ENCODE data around the gene KLHDC4. TPM values are rescaled to one million over a fixed set of nuclear protein-coding genes. Genes with fewer than 3 reads are reported as not detected.

Gene KLHDC4
- total and polyA plus RNA-seq, 2 donors from 2014 or later, result 25.0 to 42.2 TPM

DNA sequence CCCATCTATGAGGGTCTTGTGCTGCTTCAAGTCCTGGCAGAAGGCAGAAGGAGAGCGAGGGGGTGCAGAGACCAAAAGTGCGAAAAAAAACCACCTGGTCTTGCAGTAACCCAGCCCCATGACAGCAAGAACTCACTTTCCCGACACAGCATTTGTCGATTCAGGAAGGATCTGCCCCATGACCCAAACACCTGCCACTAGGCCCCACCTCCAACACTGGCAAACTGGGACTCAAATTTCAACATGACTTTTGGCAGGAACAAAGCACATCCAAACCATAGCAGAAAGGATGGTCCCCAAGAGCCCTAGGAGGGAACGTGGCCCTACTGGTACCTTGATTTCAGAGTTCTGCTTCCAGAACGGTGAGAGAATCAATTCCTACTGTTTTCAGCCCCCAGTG lies 34.7 kb upstream of the KLHDC4 start:
- H3K36me3 ChIP-seq (ENCODE audit: control insufficient read depth in 2 of 3, insufficient read depth in 3 of 3, low read length in 3 of 3), result no peaks in the 10 kb centered on the region
- H3K27ac ChIP-seq (ENCODE audit: low read depth in 2 of 2, low read length in 2 of 2), result no peak overlapping the region
- intact Hi-C loops (cut with DNase I), result no loop called here
- H3K4me1 ChIP-seq (ENCODE audit: control insufficient read depth in 2 of 3, insufficient read depth in 2 of 3, low read depth in 1 of 3, low read length in 3 of 3), result no peaks in the 10 kb centered on the region
- FAIRE-seq (no peak), DNase-seq (no peak)
- TF ChIP-seq, protein P1, sequence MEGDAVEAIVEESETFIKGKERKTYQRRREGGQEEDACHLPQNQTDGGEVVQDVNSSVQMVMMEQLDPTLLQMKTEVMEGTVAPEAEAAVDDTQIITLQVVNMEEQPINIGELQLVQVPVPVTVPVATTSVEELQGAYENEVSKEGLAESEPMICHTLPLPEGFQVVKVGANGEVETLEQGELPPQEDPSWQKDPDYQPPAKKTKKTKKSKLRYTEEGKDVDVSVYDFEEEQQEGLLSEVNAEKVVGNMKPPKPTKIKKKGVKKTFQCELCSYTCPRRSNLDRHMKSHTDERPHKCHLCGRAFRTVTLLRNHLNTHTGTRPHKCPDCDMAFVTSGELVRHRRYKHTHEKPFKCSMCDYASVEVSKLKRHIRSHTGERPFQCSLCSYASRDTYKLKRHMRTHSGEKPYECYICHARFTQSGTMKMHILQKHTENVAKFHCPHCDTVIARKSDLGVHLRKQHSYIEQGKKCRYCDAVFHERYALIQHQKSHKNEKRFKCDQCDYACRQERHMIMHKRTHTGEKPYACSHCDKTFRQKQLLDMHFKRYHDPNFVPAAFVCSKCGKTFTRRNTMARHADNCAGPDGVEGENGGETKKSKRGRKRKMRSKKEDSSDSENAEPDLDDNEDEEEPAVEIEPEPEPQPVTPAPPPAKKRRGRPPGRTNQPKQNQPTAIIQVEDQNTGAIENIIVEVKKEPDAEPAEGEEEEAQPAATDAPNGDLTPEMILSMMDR (IDR thresholded peaks at IDR 0.05; ENCODE audit: borderline replicate concordance, extremely low read depth, insufficient read depth), result no peak
- no peak overlapping the region for H3K9ac ChIP-seq (ENCODE audit: low read length in 3 of 3)
- no peak overlapping the region for H3K4me3 ChIP-seq (ENCODE audit: low read length in 3 of 3)
- H3K27me3 ChIP-seq (ENCODE audit: control insufficient read depth, insufficient read depth, low read length), result no peaks in the 10 kb centered on the region
- no peaks in the 10 kb centered on the region for H3K9me3 ChIP-seq (ENCODE audit: control insufficient read depth in 2 of 3, insufficient read depth in 1 of 3, low read length in 3 of 3)

- H3K4me3 ChIP-seq (ENCODE audit: low read length in 3 of 3), result no peak overlapping the region
- TF ChIP-seq, protein P1 (IDR thresholded peaks at IDR 0.05; ENCODE audit: borderline replicate concordance, extremely low read depth, insufficient read depth), result no peak
These were observed 29.6 kb upstream of the KLHDC4 start for GRCh38 chr16:87795336-87795735.

DNA sequence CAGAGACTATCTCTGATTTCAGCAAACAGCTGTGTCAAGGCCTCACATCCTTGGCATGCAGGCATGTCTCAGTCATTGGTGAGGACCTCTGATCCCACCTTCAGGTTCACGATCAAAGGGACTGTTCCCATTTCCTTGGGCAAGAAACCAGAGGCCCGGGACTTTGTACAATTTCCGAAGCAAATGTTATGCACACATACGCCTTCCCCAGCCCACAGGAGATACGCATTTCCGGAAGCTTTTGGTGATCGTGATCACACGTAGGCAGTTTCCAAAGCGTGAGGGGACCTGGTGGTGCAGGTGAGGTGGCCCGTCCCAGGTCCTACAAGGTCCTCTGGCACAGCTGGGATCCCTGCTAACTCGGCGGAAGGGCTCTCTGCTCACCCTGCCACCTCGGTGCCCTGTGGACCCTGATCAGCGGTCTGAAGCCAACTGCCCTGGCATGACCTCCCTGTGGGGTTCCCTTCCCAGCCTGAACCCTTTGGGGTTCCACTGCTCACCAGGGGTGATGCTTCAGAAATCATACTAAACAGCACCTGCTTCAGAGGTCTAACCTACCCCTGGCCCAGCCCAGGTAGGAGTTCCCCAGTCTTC lies 28.8 kb upstream of the KLHDC4 start:
- Histone ChIP-seq H3K9me3 (ENCODE audit: control insufficient read depth in 2 of 3, insufficient read depth in 1 of 3, low read length in 3 of 3) (no peaks in the 10 kb centered on the region), H3K27me3 (ENCODE audit: control insufficient read depth, insufficient read depth, low read length) (no peaks in the 10 kb centered on the region), H3K4me3 (ENCODE audit: low read length in 3 of 3) (no peak overlapping the region), H3K27ac (ENCODE audit: low read depth in 2 of 2, low read length in 2 of 2) (no peak overlapping the region), H3K9ac (ENCODE audit: low read length in 3 of 3) (no peak overlapping the region), H3K36me3 (ENCODE audit: control insufficient read depth in 2 of 3, insufficient read depth in 3 of 3, low read length in 3 of 3) (no peaks in the 10 kb centered on the region), H3K4me1 (ENCODE audit: control insufficient read depth in 2 of 3, insufficient read depth in 2 of 3, low read depth in 1 of 3, low read length in 3 of 3) (peaks cover 0 to 5% (median 5%) of the 10 kb centered on the region in 3 donors)
- no peak for FAIRE-seq
- intact Hi-C loops (cut with DNase I), result no loop called here
- DNase-seq, result no peak
- TF ChIP-seq, protein P1 (IDR thresholded peaks at IDR 0.05; ENCODE audit: borderline replicate concordance, extremely low read depth, insufficient read depth), result no peak

More at GRCh38 chr16:87795336-87795735, 29.6 kb upstream of the KLHDC4 start:
- intact Hi-C loops (cut with DNase I), result no loop called here
- Histone ChIP-seq H3K9ac (ENCODE audit: low read length in 3 of 3) (no peak overlapping the region), H3K27ac (ENCODE audit: low read depth in 2 of 2, low read length in 2 of 2) (no peak overlapping the region), H3K9me3 (ENCODE audit: control insufficient read depth in 2 of 3, insufficient read depth in 1 of 3, low read length in 3 of 3) (no peaks in the 10 kb centered on the region), H3K36me3 (ENCODE audit: control insufficient read depth in 2 of 3, insufficient read depth in 3 of 3, low read length in 3 of 3) (no peaks in the 10 kb centered on the region), H3K4me1 (ENCODE audit: control insufficient read depth in 2 of 3, insufficient read depth in 2 of 3, low read depth in 1 of 3, low read length in 3 of 3) (no peaks in the 10 kb centered on the region), H3K27me3 (ENCODE audit: control insufficient read depth, insufficient read depth, low read length) (no peaks in the 10 kb centered on the region)
- FAIRE-seq (no peak), DNase-seq (no peak)

DNA sequence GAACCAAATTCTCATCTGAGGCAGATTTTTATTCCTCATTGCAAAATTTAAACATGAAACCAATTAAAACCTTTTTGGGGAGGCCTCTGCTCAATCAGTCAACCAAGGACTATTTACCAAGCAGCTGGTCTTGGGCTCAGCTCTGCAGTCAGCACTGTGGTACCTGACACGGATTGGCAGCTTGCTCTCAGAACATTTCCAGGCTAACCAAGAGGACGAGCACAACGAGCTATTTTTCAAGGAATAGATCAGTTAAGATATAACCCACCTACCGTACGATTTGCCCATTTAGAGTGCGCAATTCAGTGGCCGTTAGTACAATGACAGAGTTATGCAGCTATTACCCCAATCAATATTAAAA lies 26.4 kb upstream of the KLHDC4 start:
- intact Hi-C loops (cut with DNase I), result no loop called here
- Histone ChIP-seq H3K4me1 (ENCODE audit: control insufficient read depth in 2 of 3, insufficient read depth in 2 of 3, low read depth in 1 of 3, low read length in 3 of 3) (peaks cover 0 to 8% (median 6%) of the 10 kb centered on the region in 3 donors), H3K27ac (ENCODE audit: low read depth in 2 of 2, low read length in 2 of 2) (no peak overlapping the region), H3K36me3 (ENCODE audit: control insufficient read depth in 2 of 3, insufficient read depth in 3 of 3, low read length in 3 of 3) (no peaks in the 10 kb centered on the region), H3K4me3 (ENCODE audit: low read length in 3 of 3) (no peak overlapping the region), H3K9ac (ENCODE audit: low read length in 3 of 3) (no peak overlapping the region), H3K27me3 (ENCODE audit: control insufficient read depth, insufficient read depth, low read length) (no peaks in the 10 kb centered on the region), H3K9me3 (ENCODE audit: control insufficient read depth in 2 of 3, insufficient read depth in 1 of 3, low read length in 3 of 3) (no peaks in the 10 kb centered on the region)
- no peak for FAIRE-seq
- TF ChIP-seq, protein P1 (IDR thresholded peaks at IDR 0.05; ENCODE audit: borderline replicate concordance, extremely low read depth, insufficient read depth), result no peak
- DNase-seq, result no peak
